ENCODE measurements around the gene PLCH2. TPM values are rescaled to one million over a fixed set of nuclear protein-coding genes. Genes with fewer than 3 reads are reported as not detected.

PLCH2 gene
- total RNA-seq, 2 donors from 2014 or later: 1.1 to 1.9 TPM

DNA sequence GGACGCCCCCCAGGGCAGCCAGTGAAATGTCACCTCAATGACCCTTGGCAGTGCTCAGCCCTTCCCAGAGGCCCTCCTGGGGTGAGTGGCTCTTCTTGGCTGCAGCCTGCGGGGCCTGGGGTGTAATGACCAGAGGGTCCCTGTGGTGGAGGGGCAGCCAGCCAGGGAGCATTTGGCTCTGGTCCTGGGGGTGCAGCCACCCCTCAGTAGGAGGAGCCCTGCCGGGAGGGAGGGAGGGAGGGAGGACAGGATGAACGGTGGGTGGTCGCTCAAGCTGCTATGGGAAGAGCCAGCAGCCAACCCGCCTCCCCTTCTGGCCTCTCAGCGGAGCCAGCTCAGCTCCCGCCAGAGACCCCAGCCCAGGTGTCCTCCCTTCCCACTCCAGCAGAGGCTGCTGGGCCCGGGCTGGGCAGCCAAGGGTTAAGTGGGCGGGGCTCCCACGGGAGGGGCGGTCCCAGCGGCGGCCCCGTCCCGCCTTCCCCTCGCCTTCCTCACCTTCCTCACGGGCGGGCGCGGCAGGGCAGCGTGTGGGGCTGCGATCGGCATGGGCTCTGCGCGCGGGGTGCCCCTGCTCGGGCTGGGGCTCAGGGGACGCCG lies 9.0 kb upstream of the PLCH2 start:
- DNase-seq (ENCODE audit: low spot score) (no peak), ATAC-seq (ENCODE audit: insufficient number of reproducible peaks, low FRiP score, low read depth) (no peak)
- H3K36me3 ChIP-seq: no peaks in the 10 kb centered on the region
- no peak overlapping the region for H3K4me3 ChIP-seq
- H3K9me3 ChIP-seq: no peaks in the 10 kb centered on the region
- H3K4me1 ChIP-seq (ENCODE audit: control insufficient read depth in 1 of 2, low read depth in 2 of 2): no peaks in the 10 kb centered on the region
- no peak overlapping the region for H3K27ac ChIP-seq
- H3K27me3 ChIP-seq (replicated peaks; ENCODE audit: insufficient read depth): peaks cover 4% of the 10 kb centered on the region
- TF ChIP-seq, protein P1, sequence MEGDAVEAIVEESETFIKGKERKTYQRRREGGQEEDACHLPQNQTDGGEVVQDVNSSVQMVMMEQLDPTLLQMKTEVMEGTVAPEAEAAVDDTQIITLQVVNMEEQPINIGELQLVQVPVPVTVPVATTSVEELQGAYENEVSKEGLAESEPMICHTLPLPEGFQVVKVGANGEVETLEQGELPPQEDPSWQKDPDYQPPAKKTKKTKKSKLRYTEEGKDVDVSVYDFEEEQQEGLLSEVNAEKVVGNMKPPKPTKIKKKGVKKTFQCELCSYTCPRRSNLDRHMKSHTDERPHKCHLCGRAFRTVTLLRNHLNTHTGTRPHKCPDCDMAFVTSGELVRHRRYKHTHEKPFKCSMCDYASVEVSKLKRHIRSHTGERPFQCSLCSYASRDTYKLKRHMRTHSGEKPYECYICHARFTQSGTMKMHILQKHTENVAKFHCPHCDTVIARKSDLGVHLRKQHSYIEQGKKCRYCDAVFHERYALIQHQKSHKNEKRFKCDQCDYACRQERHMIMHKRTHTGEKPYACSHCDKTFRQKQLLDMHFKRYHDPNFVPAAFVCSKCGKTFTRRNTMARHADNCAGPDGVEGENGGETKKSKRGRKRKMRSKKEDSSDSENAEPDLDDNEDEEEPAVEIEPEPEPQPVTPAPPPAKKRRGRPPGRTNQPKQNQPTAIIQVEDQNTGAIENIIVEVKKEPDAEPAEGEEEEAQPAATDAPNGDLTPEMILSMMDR (IDR thresholded peaks at IDR 0.05): no peak

DNA sequence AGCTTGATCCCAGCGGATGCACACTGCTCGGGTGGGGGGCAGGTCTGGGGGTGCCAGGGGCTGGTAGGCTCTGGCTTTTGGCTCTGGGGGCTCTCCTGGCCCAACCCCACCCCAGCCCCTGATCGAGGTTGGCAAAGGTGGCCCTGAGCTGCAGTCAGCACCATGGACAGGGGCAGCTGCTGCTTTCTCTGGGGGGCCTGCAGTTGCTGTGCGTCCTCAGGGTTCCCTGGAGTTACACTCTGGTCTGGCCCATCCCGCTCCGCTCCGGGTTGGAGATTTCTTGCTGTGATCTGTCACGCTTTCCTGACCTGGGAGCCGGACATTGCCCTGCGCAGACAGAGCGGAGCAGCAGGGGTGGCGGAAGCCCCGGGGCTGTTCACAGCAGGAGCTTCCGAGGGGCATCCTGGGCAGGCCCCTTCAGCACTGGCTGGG lies 8.0 kb upstream of the PLCH2 start:
- TF ChIP-seq, protein P1 (IDR thresholded peaks at IDR 0.05): no peak
- H3K36me3 ChIP-seq: no peaks in the 10 kb centered on the region
- H3K4me1 ChIP-seq (ENCODE audit: control insufficient read depth in 1 of 2, low read depth in 2 of 2): no peaks in the 10 kb centered on the region
- peaks cover 4% of the 10 kb centered on the region for H3K27me3 ChIP-seq (replicated peaks; ENCODE audit: insufficient read depth)
- DNase-seq (ENCODE audit: low spot score) (no peak), ATAC-seq (ENCODE audit: insufficient number of reproducible peaks, low FRiP score, low read depth) (no peak)
- H3K27ac ChIP-seq: no peak overlapping the region
- no peaks in the 10 kb centered on the region for H3K9me3 ChIP-seq
- H3K4me3 ChIP-seq: no peak overlapping the region

DNA sequence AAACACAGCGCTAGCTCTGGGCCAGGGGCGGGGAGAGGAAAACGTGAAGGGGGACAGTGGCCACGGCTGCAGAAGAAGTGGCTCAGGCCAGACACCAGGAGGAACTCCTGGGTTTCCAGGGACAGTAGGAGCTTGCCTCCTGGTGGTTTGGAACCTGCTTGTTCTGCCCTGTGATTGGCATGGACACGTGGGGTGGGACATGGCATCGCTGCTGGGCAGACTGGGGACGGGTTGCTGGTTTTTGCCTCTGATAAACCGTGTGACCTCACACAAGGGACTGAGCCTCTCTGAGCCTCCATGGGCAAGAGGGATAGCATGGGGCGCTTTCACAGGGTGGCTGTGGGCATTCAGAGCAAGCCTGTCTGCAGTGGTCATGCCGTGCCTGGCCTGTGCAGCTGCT lies 7.5 kb upstream of the PLCH2 start:
- no peaks in the 10 kb centered on the region for H3K4me1 ChIP-seq (ENCODE audit: control insufficient read depth in 1 of 2, low read depth in 2 of 2)
- TF ChIP-seq, protein P1 (IDR thresholded peaks at IDR 0.05): no peak
- peaks cover 4% of the 10 kb centered on the region for H3K27me3 ChIP-seq (replicated peaks; ENCODE audit: insufficient read depth)
- H3K27ac ChIP-seq: no peak overlapping the region
- no peak overlapping the region for H3K4me3 ChIP-seq
- DNase-seq (ENCODE audit: low spot score) (no peak), ATAC-seq (ENCODE audit: insufficient number of reproducible peaks, low FRiP score, low read depth) (no peak)
- H3K9me3 ChIP-seq: no peaks in the 10 kb centered on the region
- no peaks in the 10 kb centered on the region for H3K36me3 ChIP-seq

DNA sequence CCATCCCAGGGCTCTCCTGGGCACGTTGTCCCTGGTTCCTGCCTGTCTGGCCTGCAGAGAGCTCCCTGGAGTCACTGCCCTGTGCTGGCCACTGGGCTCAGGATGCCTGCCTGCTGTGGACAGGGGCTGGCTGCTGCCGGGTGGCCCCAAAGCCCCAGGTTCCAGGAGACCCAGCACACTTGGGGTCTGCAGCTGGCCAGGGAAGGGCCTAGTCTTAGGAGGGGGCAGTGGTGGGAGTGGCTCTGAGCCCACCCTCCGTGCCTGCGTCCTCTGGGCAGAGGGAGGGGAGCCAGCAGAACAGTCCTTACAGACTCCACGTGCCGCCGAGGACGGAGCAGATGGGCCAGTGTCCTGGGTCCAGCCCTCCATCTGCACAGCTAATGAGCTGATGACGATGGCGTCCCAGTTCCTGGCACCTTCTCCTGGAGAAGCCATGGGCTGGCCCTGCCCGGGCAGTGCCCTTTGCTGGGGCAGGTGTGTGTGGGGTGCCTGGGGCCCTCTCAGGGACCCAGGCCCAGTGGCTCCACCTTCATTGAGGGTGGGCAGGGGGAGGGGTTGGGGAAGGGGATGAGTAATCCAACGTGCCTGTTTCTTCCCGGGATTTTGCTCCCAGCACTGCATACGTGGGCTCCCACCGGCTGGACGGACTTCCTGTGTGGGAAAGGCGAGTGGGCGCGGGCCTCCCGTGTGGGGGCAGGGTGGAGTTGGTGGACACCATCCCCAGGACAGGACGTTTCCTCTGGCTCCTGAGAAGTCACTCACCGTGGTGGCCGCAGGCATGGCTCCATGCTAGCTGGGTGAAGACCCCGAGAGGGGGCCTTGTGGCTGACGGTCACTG lies 6.8 kb upstream of the PLCH2 start:
- ATAC-seq (ENCODE audit: insufficient number of reproducible peaks, low FRiP score, low read depth) (no peak), DNase-seq (ENCODE audit: low spot score) (no peak)
- Histone ChIP-seq H3K27me3 (replicated peaks; ENCODE audit: insufficient read depth) (peaks cover 4% of the 10 kb centered on the region), H3K4me1 (ENCODE audit: control insufficient read depth in 1 of 2, low read depth in 2 of 2) (no peaks in the 10 kb centered on the region), H3K9me3 (no peaks in the 10 kb centered on the region), H3K27ac (no peak overlapping the region), H3K36me3 (no peaks in the 10 kb centered on the region), H3K4me3 (no peak overlapping the region)
- TF ChIP-seq, protein P1 (IDR thresholded peaks at IDR 0.05): no peak

DNA sequence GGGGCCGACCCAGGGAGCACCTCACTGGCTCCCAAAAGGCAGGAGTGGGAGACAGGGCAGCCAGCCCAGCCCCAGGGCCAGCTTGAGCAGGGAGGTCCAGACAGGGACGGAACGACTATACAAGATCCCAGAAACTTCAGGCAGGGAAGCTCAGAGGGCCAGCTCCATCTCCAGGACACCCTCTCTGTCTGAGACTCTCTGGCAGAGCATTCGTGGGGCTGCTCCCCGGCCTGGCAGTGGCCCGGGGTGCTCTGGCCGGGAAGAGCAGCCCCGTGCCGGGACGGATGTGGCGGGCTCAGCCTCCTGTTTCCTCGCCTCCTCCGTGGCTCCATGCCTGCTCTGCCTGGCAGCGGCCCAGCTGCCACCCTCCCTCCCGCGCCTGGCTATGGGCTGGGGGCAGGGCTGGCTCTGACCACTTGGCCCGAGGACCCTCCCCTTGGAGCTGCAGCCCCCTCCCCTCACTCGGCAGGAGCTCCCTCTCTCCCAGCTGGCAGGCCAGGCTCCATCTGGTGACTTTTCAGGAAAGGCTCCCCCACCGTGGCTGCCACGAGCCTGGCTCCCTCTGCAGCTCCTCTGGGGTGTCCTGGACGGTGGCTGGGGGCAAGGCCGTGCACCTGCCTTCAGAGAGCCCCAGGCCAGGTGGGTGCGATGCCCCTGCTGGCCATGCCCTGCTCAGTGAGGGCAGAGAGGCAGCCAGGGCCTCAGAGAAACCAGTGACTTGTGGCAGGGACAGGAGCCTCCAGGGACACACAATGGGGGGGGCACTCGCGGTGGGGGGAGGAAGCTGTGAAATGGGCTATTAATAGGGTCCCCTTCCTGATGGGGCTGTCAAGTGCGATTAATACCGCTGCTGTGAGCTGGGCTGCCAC lies 5.6 kb upstream of the PLCH2 start:
- TF ChIP-seq, protein P1 (IDR thresholded peaks at IDR 0.05): no peak
- ATAC-seq (ENCODE audit: insufficient number of reproducible peaks, low FRiP score, low read depth) (no peak), DNase-seq (ENCODE audit: low spot score) (no peak)
- Histone ChIP-seq H3K27me3 (replicated peaks; ENCODE audit: insufficient read depth) (peaks cover 4% of the 10 kb centered on the region), H3K4me3 (no peak overlapping the region), H3K36me3 (no peaks in the 10 kb centered on the region), H3K9me3 (no peaks in the 10 kb centered on the region), H3K4me1 (ENCODE audit: control insufficient read depth in 1 of 2, low read depth in 2 of 2) (no peaks in the 10 kb centered on the region), H3K27ac (no peak overlapping the region)
